ENCODE data around the gene SLC5A3. TPM values are rescaled to one million over a fixed set of nuclear protein-coding genes. Genes with fewer than 3 reads are reported as not detected.

SLC5A3 gene
- total RNA-seq, 1 experiment from 2014 or later = 12.3 TPM

DNA sequence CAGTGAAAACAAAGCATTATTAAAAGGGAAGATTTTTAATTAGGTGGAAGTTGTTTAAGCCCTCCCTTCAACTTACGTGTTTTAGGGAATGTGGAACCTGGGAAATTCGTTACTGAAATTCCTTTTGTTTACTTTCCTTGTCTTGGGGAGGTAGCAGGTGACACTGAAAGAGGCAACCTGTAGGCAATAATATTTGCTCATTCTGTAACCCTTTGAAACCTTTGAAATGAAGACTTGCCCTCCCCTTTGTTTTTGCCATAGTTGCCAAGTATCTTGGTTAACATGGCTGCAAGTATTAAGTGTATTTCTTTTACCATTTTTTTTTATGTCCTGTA is 1.7 kb downstream of the SLC5A3 start:
- Mint-ChIP-seq H3K36me3 (ENCODE audit: insufficient read depth in 1 of 3, low read depth in 3 of 3) (peaks cover 7 to 23% (median 16%) of the 10 kb centered on the region in 3 experiments; a peak in 6 of 7 replicates), H3K4me1 (peaks cover 32 to 36% of the 10 kb centered on the region in 2 experiments), H3K27ac (no peak overlapping the region; a peak in 1 of 7 replicates), H3K9me3 (no peaks in the 10 kb centered on the region; a peak in 1 of 5 replicates), H3K4me3 (peak overlapping the region; percentile 94 to 97), H3K27me3 (ENCODE audit: low read depth) (peaks cover 11% of the 10 kb centered on the region)
- H3K23me2 ChIP-seq (ENCODE audit: insufficient read length, low read depth, low read length, poor library complexity, severe bottlenecking) = peaks cover 12% of the 10 kb centered on the region
- H3K4me2 ChIP-seq (ENCODE audit: insufficient read depth, insufficient read length, low read length) = peak overlapping the region; percentile 88
- no peak overlapping the region for H2BK5ac ChIP-seq (ENCODE audit: insufficient read length, low read length)
- H3K23ac ChIP-seq (ENCODE audit: insufficient read length, low read depth, low read length) = no peak overlapping the region
- no CpG with 5 or more reads among the region's 2 CpGs for WGBS (ENCODE audit: extremely low coverage, insufficient read length, low lambda C conversion rate)
- H3K9ac ChIP-seq (ENCODE audit: extremely low read depth, insufficient read length, low read length) = peak overlapping the region; percentile 21
- peaks cover 5% of the 10 kb centered on the region for H3K4me1 ChIP-seq (ENCODE audit: insufficient read depth, low read length)
- peaks cover 3% of the 10 kb centered on the region for H3K79me1 ChIP-seq (ENCODE audit: insufficient read depth, low read depth, low read length, poor library complexity, severe bottlenecking)
- H3K56ac ChIP-seq (ENCODE audit: insufficient read length, low read depth, low read length) = no peak overlapping the region
- no peak overlapping the region for H3K14ac ChIP-seq (ENCODE audit: insufficient read depth, low read length)
- no peak overlapping the region for H2BK120ac ChIP-seq (ENCODE audit: low read depth, low read length, poor library complexity, severe bottlenecking)
- H2AFZ ChIP-seq (ENCODE audit: low read length) = no peak overlapping the region
- no peak overlapping the region for H2BK12ac ChIP-seq (ENCODE audit: insufficient read length, low read depth, low read length)
- H4K8ac ChIP-seq (replicated peaks; ENCODE audit: insufficient read length, low read depth, low read length) = no peak overlapping the region
- no peaks in the 10 kb centered on the region for H3K9me3 ChIP-seq (ENCODE audit: control insufficient read depth, low read depth, low read length)
- TF ChIP-seq, protein P1, sequence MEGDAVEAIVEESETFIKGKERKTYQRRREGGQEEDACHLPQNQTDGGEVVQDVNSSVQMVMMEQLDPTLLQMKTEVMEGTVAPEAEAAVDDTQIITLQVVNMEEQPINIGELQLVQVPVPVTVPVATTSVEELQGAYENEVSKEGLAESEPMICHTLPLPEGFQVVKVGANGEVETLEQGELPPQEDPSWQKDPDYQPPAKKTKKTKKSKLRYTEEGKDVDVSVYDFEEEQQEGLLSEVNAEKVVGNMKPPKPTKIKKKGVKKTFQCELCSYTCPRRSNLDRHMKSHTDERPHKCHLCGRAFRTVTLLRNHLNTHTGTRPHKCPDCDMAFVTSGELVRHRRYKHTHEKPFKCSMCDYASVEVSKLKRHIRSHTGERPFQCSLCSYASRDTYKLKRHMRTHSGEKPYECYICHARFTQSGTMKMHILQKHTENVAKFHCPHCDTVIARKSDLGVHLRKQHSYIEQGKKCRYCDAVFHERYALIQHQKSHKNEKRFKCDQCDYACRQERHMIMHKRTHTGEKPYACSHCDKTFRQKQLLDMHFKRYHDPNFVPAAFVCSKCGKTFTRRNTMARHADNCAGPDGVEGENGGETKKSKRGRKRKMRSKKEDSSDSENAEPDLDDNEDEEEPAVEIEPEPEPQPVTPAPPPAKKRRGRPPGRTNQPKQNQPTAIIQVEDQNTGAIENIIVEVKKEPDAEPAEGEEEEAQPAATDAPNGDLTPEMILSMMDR (conservative IDR thresholded peaks at IDR 0.05) = no peak
- H2BK15ac ChIP-seq (ENCODE audit: low read depth, low read length) = no peak overlapping the region
- peaks cover 20% of the 10 kb centered on the region; the same call in 1 of the 2 replicates for H3K79me2 ChIP-seq (ENCODE audit: insufficient read depth, low read length)
- H4K20me1 ChIP-seq (ENCODE audit: control insufficient read depth, insufficient read depth, insufficient read length) = no peaks in the 10 kb centered on the region
- H4K91ac ChIP-seq (ENCODE audit: insufficient read length, low read depth, low read length) = no peak overlapping the region
- H2BK20ac ChIP-seq (ENCODE audit: low read depth, low read length, poor library complexity, severe bottlenecking) = no peak overlapping the region
- no peak overlapping the region for H3K27ac ChIP-seq (ENCODE audit: insufficient read length, low read depth, low read length)
- no peaks in the 10 kb centered on the region for H3K27me3 ChIP-seq (ENCODE audit: insufficient read depth, low read length)
- no peak for DNase-seq
- no peak overlapping the region for H3K18ac ChIP-seq (ENCODE audit: insufficient read length, low read depth, low read length)
- no peak overlapping the region for H3K4ac ChIP-seq (ENCODE audit: low read depth, low read length)
- no peak overlapping the region for H3T11ph ChIP-seq (ENCODE audit: low read length)
- H2AK5ac ChIP-seq (ENCODE audit: insufficient read length, low read length) = no peak overlapping the region
- H4K5ac ChIP-seq (ENCODE audit: insufficient read length, low read depth, low read length) = no peak overlapping the region
